Activated T-helper 1 cell treated with Interleukin-2 at 50 U/mL for 16 hours (primary cell): ENCODE data around the gene LRRC10B.

Source experiments
- DNase-seq: peaks from one replicate; pipeline ENCODE4 v3.0.0-alpha.2; 2020; ENCODE audit warnings: low read depth

The LRRC10B gene

DNA sequence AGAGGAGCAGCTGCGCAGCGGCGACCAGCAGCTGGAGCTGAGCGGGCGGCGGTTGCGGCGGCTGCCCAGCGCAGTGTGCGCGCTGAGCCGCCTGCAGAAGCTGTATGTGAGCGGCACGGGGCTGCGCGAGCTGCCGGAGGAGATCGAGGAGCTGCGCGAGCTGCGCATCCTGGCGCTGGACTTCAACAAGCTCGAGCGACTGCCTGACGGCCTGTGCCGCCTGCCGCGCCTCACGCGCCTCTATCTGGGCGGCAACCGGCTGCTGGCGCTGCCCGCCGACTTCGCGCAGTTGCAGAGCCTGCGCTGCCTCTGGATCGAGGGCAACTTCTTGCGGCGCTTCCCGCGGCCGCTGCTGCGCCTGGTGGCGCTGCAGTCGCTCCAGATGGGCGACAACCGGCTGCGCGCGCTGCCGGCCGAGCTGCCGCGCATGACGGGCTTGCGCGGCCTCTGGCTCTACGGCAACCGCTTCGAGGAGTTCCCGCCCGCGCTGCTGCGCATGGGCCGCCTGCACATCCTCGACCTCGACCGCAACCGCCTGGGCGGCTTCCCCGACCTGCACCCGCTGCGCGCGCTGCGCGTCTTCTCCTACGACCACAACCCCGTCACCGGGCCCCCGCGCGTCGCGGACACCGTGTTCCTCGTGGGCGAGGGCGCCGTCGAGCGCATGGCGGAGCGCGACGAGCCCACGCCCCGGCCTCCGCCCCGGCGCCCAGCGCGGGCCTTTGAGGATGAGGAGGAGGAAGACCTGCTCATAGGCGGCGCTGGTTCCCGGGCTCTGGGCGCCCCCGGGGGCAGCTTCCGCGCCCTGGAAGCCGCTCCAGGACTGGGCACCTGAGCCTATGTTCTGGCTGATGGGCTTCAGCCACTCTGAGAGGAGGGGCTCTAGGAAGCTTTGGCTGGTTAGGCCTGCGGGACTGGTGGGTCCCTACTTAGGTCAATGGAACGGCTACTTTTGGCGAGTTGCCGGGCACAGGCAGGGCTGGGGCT lies 787 bp downstream of the LRRC10B start:
- DNase-seq, result peak; percentile 30

GRCh38 chr11:61510166-61510919 lies 1.8 kb downstream of the LRRC10B start:
- DNase-seq, result no peak

- DNase-seq, result no peak
Observed at GRCh38 chr11:61510974-61511373, 2.4 kb downstream of the LRRC10B start.

DNA sequence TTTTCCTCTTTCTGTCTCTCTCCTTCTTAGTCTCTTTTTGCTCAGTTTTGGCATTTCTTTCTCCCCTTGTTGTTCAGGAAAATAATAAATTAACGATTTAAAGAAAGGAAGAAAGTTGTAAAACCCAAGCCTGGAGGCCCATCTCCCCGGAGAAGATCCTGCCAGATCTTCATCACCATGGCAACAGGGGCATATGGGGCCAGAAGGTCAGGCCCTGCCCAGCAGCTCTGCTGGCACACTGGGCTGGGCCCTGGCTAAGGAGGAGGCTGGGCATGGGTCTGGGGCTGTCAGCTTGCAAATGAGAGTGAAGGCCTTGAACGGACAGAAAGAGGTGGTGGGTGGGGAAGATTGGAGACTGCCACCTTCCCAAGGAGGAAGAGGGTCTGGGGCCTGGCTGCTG lies 2.8 kb downstream of the LRRC10B start:
- DNase-seq, result no peak

GRCh38 chr11:61512435-61512834 lies 3.9 kb downstream of the LRRC10B start:
- no peak for DNase-seq

GRCh38 chr11:61513143-61513765 lies 4.7 kb downstream of the LRRC10B start:
- DNase-seq, result no peak

DNA sequence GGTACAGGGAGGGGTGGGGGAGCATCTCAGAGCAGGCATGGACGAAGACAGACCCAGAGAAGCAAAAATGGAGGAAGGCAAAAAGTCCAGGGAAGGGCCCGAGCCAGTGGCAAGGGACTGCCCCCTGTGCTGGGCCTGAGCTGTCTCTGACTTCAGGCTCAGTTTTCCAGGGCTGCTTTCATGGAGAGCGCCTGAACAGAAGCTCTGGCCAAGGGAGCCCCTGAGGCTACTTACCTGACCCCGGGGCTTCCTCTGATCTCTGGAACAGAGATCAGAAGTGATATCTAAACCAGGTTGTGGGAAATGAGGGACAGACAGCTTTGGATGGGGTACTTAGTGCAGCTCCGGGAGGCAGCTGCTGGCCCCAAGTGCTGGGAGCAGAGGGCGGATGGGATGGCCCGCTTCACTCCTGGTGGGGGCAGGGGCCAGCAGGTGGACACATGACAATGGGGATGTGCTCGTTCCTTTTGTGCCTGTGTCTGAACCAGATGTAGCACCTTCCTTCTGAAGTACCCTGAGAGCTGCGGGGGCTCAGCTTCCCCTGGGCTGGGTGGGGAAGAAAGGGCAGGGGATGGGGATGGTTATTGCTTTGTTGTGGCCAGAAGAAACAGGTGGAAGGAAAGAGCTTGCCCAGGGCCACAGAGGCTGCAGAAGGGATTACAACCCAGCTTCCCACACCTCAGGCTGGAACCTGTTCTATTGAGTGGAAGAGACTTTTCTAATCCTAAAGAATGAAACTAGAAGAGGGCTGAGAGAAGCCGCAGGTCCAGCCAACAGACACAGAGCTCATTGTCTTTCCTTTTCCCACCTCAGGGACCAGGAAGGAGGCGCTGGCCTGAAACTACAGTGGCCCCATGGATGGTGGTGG lies 5.7 kb downstream of the LRRC10B start:
- DNase-seq, result no peak

GRCh38 chr11:61515686-61516085 lies 7.1 kb downstream of the LRRC10B start:
- no peak for DNase-seq

- DNase-seq, result no peak
Observed at GRCh38 chr11:61516191-61516590, 7.6 kb downstream of the LRRC10B start.

DNA sequence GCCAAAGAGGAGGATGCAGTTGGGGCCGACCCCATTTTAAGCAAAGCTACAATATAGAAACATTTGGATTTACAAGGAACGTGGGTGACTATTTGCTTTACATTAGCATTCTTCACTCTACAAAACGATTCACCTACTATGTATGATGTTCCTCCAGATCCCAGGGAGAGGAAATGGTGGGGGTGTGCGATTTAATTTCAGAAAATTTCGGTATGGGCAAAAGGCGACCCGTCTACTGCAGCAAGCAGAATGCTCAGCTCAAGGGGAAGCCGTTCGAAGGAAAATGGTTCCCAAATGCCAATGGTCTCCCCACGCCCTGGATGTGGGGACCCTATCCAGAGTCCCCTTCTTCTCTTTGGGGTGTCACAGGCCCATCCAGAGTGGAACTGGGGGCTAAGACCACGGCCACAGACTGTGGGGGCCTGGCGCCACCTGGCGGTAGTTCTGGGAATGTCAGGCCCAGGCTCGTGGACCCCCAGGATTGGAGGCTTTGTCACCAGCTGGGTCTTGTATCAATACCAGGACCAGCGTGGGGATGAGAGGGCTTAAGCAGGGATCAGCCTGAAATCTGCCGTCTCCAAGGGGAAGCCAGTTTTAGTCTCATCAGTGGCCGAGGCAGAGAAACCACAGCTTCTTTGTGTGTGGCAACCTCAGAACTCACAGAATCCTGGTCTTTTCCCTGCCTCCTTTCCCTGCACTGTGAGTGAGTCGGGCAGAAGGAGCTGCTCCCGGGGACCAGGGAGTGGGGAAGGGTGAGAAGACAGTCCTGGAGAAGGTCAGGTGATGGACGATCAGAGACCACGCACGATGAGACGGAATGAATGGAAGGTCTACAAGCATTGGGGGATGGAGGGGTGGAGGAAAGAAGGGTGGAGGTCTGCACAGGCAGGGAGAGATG lies 8.4 kb downstream of the LRRC10B start:
- peak; percentile 28 for DNase-seq

GRCh38 chr11:61518032-61518795 lies 9.7 kb downstream of the LRRC10B start:
- DNase-seq, result no peak

GRCh38 chr11:61522881-61523280 lies 14.3 kb downstream of the LRRC10B start:
- no peak for DNase-seq

- no peak for DNase-seq
Observed at GRCh38 chr11:61524446-61524845, 15.9 kb downstream of the LRRC10B start.

DNA sequence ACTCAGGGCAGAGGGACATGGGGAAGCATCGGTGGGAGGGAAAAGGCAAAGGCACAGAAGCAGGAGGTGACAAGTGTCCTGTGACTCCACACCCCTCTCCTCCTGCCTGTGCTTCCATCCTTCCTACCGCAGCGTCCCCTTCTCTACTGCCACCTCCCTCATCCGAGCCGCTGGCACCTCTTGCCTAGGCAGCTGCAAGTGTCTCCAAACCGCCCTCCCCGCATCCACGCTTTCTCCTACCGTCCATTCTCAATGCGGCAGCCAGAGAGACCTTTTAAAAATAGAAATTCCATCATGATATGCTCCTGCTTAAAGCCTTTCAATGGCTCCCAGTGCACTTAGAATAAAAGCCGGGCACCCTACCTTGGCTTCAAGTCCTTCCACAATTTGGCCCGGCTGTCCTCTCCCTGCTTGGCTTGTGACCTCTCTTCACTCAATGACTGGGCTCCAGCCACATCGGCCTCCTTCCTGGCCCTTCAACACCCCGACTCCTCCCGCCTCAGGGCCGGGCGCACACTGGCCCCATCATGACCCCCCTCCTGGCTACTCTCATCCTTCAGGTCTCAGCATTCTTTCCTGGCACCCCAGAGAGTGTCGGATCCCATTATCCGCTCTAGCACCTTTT lies 16.5 kb downstream of the LRRC10B start:
- no peak for DNase-seq

- no peak for DNase-seq
Observed at GRCh38 chr11:61526229-61526628, 17.7 kb downstream of the LRRC10B start.

DNA sequence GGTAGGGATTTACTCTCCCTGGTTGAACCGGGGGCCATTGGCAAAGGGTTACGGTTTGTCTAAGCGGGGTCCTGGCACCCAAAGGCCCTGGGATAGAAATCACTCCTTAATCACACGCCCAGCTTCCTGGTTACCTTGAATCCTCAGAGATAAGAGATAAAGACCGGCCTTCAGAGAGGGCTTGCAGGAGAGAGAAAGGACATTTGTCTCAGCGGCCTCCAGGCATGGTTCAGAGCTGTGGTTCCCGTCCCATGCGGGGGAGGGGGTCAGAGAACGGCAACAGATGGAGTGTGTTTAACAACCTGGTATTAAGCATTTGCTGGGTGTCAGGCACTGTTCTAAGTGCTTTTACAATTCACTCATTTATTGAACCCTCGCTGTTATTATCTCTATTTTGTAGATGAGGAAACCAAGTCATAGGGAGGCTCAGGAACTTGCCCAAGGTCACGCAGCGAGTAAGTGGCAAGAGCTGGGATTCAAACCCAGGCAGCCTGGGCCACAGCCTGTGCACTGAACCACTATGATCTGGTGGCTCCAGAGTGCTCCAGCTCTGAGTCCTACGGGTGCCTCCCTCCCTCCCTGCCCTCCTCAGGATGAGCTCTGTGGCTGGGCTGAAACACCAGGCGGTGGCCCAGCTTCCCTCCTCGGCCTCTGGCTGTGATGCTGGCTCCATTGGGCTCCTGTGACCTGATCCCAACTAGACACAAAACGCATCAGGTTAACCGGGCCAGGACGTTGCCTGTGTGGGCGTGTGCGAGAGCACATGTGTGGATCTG lies 18.6 kb downstream of the LRRC10B start:
- no peak for DNase-seq

DNA sequence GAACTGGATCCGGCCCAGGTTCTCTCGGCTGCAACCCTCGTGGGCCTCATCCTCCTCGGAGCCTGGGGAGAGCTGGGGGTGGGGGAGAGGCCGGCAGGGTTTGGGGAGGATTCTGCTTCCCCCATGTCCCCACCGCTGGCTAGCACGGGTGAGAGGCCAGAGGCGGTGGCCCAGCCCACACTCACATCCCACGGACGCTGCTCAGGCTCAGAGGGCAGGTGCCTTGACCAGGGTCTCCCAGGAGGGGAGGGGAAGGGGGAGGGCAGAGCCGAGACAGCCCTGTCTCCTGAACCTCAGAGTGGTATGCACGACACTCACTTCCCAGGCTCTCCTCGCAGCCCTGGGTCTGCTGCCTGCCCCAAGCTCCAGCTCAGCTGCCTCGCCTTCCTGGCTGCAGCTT lies 19.6 kb downstream of the LRRC10B start:
- DNase-seq, result no peak

GRCh38 chr11:61529537-61530225 lies 21.1 kb downstream of the LRRC10B start:
- no peak for DNase-seq
